Activated CD4-positive, CD25-positive, alpha-beta regulatory T cell (primary cell): ENCODE results near the gene FKBP11.

Experiments
- DNase-seq, 4 experiments: peaks; one replicate each; lab custom pipeline; 2025; lab: John Stamatoyannopoulos, UW

Gene FKBP11

DNA sequence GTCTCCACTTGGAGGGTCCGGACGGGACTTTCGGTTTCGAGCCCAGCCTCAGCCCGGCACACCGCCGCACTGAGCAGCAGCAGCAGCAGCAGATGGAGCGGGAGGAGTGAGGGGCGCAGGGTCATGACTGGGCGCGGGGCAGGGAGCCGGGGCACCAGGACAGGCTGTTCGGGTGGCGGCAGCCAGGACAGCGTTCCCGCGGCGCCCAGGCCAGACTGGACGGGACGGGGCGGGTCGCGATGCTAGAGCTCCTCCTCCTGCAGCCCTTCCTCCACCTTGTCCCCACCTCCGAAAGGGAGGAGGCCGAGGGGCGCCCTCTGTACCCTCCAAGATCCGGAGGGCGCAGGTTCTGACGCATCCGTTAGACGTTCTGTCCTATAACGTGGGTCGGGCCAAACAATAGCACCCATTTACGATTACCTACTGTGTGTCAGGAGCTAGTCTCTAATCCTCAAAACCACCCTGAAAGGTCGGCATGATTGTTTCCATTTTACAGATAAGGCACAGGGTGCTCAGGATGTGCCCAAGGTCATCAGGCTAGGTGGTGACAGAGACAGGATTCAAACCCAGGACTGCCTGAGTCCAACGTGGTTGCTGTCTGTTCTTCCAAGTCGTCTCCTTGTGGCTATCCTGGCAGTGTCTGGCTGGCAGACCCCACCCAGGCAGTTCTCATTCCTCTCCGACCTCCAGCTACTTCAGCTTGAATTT is at the start of gene FKBP11:
Gene FKBP11 (minus strand): TSS at position 189 of the 708 bp plus-strand sequence. CDS start 64 bp downstream, at position 125.
- DNase-seq: peak; percentile 40 to 54 (median 42)

GRCh38 chr12:48973941-48974673 is 48.8 kb upstream of the FKBP11 start:
- peak in 1 of 4 experiments; percentile 23 for DNase-seq

- DNase-seq: no peak
These were observed 48.2 kb upstream of the FKBP11 start for GRCh38 chr12:48973531-48973930.

GRCh38 chr12:48972952-48973483 is 47.7 kb upstream of the FKBP11 start:
- DNase-seq: no peak

DNA sequence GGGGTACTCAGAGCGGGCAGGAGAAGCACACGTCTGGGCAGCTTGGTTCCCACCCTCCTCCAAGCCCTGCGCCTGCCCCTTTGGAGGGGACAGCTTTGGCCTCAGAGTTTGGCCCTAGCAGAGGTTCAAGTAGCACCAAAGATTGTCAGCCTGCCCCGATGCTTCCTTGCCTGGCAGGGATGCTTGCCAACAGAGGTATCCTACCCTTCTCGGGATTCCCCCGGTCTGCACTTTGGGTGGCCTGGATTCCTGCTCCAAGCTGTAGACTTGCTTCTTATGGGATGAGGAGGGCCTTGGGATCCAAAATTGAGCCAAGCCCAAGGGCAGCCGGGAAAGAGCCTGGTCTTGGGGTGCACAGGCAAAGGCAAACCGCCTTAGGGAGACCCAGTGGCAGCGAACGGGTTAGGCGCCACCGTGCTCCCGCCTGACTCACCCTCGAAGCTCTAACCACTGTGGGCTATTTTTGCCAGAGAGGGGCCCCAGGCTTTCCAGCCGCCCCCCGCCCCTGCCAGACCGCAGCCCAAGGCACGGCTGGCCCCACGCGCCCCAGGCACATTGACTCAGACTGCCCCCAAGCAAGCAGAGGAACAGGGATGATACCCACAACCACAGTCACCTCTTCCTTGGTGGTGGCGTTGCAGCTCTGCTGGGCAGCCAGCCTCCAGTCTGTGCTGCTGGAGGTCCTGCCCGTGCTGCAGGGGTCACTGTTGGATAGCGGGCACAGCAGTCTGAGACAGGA is 47.1 kb upstream of the FKBP11 start:
- DNase-seq: no peak

DNA sequence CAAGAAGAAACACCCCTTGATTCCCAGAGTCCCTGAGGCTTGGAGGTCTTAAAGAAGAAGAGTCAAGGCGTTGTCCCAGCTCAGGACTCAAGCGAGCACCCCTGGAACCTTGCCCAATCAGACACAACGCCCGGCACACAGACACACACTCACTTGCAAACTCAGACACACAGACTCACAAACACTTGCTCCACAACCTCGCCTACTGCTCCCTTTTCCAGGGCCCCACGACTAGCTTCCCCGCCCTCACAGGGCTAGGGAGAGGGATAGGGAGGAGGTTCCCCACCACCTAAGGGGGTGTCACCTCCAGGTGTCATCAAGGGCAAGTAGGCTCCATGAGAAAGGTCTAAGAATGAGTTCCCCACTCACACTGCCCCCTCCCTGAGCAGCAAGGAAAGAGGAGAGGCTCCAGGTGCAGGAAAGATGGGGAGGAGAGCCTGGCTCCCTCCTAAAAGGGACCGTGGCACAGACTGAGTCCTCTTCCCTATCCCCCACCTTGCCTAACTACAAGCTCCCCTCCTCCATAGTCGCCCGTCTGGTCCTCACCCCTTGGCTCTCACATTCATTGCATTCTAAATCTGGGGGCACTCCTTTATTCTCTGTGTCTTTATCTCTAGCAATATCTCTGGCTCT is 45.5 kb upstream of the FKBP11 start:
- DNase-seq: no peak

DNA sequence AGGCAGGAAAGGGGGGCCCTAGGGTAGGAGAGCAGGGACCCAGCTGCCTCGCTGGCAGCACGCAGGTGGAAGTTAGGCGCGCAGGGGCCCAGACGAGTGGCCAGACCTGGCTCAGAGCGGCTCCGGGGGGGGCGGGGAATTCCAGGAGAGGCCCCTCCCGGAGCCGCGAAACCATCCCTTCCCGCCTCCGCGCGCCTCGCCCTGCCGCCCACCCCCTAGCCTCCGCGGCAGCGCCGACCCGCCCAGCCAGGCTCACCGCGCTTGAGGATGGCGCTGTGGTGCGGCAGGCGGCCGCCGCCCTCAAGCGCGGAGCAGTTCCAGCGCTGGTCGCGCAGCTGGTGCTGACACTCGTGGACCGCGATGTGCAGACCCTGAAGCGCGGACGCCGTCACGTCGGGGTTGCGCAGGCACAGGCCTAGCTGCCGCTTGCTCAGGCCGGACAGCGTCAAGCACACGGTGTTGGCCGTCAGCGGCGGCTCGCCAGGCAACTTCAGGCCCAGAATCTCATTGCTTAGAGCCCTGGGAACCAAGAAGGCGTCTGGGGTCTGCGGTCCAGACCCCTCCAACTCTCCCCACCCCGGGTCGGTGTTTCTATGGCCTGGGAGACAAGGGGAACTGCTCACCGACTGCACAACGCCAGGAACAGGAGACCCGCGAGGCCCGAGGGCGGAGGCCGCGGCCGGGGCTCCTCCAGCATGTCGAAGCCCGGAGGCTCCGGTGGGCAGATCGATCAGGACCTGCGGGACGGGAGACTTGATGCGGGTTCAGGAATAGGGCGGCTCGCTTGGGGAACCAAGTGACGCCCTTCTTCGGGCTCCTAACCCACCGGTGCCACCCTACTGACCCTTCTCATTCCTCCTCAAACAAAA is 44.8 kb upstream of the FKBP11 start:
- DNase-seq: no peak

DNA sequence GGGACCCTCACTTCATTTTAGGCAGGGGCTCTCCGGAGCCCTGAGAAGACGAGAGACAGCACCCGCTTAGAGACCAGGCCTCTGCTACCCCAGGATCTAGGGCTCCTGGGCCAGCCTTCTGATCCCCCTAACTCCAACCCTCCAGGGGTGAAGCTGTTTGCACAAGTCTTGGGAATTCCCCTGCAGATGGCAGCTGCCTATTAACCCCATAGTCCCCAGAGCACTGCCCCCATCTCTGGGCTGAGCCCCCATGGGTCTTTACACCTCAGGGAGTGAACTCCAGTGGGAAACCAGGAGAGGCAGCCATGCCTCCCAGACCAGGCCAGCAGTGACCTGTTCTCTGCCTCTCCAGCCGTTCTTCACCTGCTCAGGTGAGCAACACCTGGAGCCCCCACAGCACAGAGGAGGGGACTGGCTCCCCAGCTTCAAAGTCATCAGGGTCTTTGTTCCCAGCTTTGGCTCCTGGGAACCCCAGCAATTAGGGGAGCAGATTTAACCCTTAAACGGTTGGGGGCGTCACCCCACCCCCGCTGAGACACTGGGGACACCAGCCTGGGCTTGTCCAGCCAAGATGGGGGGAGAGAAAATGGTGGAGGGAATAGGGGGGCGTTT is 44.0 kb upstream of the FKBP11 start:
- DNase-seq: no peak

DNA sequence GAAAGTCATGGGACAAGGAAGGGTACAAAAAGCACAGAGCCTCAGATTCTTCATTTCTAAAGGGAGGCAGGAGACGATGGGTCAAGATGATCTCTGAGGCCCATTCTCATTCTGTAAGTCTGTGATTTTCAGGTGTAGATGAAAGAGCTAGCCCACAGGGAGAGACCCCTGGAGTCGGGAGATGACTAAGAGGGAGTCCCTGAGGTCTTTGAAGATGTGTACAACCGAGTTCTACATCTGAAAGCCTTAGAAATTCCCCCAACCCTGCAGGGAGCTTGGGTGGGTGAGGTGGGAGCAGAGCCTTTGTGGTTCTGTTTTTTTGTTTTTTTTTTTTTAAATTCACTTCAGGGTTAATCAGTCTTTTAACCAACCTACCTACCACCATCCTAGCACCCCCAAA is 43.2 kb upstream of the FKBP11 start:
- DNase-seq: no peak

GRCh38 chr12:48967991-48968390 is 42.7 kb upstream of the FKBP11 start:
- no peak for DNase-seq

GRCh38 chr12:48966177-48966895 is 41.0 kb upstream of the FKBP11 start:
- no peak for DNase-seq

DNA sequence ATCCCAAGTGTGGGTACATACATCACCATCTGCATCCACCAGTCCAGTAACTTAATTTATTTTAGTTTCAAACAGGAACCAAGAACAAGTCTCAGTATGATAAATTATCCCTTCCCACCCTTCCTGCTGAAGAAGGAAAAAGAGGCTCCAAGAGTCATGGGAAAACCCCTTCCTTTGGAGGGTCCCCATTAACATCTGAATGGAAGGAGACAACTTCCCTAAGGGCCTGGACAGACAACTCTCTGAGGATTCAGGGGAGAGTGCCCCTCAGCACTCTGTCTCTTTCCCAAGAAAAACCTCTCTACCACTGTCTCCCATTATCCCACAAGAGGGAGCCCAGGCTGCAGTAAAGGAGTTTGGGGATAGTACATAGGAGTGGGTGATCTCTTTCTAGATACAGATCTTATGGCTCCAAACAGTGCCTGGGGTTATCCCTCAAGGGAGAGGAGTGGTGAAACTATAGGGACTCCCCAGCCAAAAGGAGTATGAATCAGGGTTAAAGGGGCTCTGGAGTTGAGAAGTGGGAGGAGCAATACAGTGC is 40.1 kb upstream of the FKBP11 start:
- no peak for DNase-seq

DNA sequence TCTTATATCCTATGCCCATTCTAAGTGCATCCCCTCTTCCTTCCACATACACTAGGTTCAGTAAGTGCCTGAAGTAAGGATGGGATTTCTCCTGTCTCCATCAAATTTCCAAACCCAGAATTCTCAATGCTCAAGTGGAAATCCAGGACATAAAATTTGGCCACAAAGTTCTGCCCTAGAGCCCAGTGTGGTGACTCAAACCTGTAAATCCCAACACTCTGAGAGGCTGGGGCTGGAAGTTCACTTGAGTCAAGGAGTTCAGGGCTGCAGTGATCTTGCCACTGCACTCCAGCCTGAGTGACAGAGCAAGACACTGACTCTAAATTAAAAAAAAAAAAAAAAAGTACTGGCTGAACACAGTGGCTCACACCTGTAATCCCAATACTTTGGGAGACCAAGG is 36.5 kb upstream of the FKBP11 start:
- no peak for DNase-seq

- DNase-seq: no peak
These were observed 36.0 kb upstream of the FKBP11 start for GRCh38 chr12:48961331-48961730.

DNA sequence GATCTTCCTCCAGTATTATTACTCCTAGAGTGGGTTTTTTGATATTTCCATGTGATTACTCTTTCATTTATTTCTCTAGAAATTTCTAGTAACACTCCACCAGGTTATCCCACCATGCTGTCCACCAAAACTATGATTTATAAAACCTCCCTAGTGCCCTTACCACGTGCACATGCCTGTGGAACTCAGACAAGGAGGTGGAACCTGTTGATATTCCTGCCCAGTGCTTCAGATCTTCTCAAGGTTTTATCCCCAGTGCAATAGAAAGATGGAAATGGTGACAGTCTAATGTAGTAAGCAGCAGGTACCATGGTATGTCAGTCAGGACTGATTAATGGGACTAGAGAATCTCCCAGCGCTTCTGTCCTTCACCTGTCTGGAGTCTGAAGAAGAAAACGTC is 35.5 kb upstream of the FKBP11 start:
- DNase-seq: no peak

DNA sequence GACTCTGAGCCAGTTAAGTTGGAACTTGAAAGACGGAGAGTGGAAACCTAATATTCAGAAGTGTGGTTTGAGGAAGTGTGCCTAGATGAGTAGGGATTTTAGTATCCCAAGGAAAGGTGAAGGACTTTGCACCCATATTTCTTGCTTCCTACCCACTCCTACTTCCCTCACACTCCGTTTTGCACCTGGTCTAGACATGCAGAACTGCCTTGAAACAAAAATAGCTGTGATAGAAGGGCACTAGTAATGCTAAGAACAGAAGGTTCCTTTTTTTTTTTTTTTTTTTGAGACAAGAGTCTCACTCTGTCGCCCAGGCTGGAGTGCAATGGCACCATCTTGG is 32.7 kb upstream of the FKBP11 start:
- no peak for DNase-seq

DNA sequence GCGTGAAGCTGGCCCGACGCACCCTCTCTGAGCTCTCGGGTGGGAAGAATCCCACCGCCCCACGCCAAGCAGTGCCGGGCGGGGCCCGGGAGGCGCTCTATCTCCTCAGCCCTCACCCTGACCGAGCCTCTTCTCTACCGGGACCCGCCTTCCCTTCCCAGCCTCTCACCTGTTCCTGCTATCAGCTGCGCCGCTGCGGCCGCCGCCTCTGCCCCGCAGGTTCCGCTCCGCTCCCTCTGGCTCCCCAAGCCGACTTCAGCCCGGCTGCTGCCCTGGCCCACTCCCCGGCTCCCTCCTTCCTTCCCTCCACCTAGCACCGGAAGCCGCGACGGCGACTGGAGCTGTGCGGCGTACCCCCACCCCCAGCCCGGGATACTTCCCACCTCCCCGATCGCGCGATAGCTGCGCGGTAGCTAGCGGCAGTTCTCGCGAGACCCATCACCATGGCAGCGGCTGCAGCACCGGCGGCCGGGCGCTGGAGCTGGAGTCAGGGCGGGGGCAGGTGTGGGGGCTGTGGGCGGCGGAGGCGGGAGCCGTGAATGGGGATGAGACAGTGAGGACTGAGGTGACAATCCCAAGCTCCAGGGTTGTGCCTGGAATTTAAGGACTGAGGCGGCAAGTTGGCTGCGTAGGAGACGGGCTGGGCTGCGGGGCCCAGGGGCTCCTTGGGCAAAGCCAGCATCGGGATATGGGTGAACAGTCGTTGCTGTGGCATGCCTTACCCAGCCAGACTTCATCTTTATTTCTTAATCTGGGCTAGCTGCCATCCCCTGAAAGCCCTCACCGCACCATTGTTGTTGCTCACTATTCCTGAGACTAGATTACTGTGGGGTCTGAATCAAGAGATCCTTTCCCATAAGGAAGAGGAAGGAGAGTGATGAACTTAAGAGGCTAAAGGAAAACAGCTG is 32.1 kb upstream of the FKBP11 start, which contains the start of gene ARF3:
Gene ARF3 (minus strand): TSS at position 347 of the 908 bp plus-strand sequence. CDS start 16,392 bp downstream, outside the sequence.
- DNase-seq: peak; percentile 82 to 84 (median 84)

- no peak for DNase-seq
These were observed 31.2 kb upstream of the FKBP11 start for GRCh38 chr12:48956279-48957140.
